ENCODE results near the gene DPY30. TPM values are rescaled to one million over a fixed set of nuclear protein-coding genes. Genes with fewer than 3 reads are reported as not detected.

Gene DPY30
- total RNA-seq: 47.2 TPM

GRCh38 chr2:32039447-32040219 is at the start of gene DPY30:
TSS of gene DPY30 (minus strand) at chr2:32039805. CDS start at chr2:32039456, 349 bp downstream.

GRCh38 chr2:32063310-32064020 is 23.9 kb upstream of the DPY30 start, which contains the start of gene SPAST:
TSS of gene SPAST (plus strand) at chr2:32063556. CDS start at chr2:32063832, 276 bp downstream.

GRCh38 chr2:32010670-32011484 is 28.7 kb downstream of the DPY30 start, which contains the start of gene MEMO1:
TSS of gene MEMO1 (minus strand) at chr2:32011008. CDS start at chr2:32010247, 761 bp downstream.

Other genes with a start within 250 kb of the DPY30 start
- 30.7 TPM for gene MEMO1, start 28.8 kb downstream of the DPY30 start, total RNA-seq
- 23.5 TPM for gene SPAST, start 23.8 kb upstream of the DPY30 start, total RNA-seq
- 25.5 TPM for gene SLC30A6, start 126.1 kb upstream of the DPY30 start, total RNA-seq
- gene NLRC4, start 225.1 kb upstream of the DPY30 start, total RNA-seq: 1.6 TPM
- 23.8 TPM for gene YIPF4, start 238.1 kb upstream of the DPY30 start, total RNA-seq